Breast epithelium (tissue), 3 donors: ENCODE data around the gene AGBL1.

Source experiments
- POLR2A ChIP-seq: fragments of 450-650 bp; IDR thresholded peaks from one replicate; pipeline ENCODE4 v1.6.1; 2016; ENCODE audit warnings: antibody characterized with exemption, mild to moderate bottlenecking, moderate library complexity
- POLR2AphosphoS5 ChIP-seq, 3 donors: sonication (generic); formaldehyde crosslinking; IDR thresholded peaks; one replicate each; pipeline ENCODE4 v1.6.1; 2017; ENCODE audit warnings: antibody characterized with exemption in 3 of 3
- TF ChIP-seq, protein P1 (sequence below), 3 donors: fragments of 450-650 bp; IDR thresholded peaks; one replicate each; pipeline ENCODE4 v1.5.1; 2016 to 2017; ENCODE audit warnings: antibody characterized with exemption in 3 of 3, mild to moderate bottlenecking in 3 of 3, moderate library complexity in 3 of 3

DNA sequence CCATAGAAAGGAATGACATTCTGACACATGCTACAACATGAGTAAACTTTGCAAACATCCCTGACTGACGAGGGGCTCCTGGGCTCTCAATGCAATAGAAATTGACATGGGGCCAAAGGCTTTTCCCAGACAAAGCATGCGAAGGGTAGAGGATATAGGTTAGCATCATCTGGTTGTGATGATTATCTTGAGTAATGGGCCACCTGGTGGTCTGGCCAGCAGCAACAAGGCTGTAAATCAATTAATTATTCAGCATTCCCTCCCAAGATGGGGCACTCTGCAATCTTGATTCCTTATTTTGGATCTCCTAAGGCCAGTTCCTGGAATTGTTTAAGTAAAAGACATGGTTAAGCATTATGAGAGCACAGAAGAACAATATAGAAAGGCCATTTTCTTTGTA, 99.2 kb downstream of the AGBL1 start:
- TF ChIP-seq POLR2A (no peak), POLR2AphosphoS5 (IDR thresholded peaks at IDR 0.05) (no peak)
- TF ChIP-seq, protein P1, sequence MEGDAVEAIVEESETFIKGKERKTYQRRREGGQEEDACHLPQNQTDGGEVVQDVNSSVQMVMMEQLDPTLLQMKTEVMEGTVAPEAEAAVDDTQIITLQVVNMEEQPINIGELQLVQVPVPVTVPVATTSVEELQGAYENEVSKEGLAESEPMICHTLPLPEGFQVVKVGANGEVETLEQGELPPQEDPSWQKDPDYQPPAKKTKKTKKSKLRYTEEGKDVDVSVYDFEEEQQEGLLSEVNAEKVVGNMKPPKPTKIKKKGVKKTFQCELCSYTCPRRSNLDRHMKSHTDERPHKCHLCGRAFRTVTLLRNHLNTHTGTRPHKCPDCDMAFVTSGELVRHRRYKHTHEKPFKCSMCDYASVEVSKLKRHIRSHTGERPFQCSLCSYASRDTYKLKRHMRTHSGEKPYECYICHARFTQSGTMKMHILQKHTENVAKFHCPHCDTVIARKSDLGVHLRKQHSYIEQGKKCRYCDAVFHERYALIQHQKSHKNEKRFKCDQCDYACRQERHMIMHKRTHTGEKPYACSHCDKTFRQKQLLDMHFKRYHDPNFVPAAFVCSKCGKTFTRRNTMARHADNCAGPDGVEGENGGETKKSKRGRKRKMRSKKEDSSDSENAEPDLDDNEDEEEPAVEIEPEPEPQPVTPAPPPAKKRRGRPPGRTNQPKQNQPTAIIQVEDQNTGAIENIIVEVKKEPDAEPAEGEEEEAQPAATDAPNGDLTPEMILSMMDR (IDR thresholded peaks at IDR 0.05), result no peak
